HEK293 (cell line): Measurements from ENCODE around the gene TCERG1L.

Experiments used
- CTCF ChIA-PET: fragments of 350-600 bp; formaldehyde crosslinking; extraction: SDS; loops from one replicate; lab custom pipeline; 2021; ENCODE audit warnings: antibody characterized with exemption; lab: Yijun Ruan, JAX
- POLR2A ChIA-PET: fragments of 300-600 bp; formaldehyde crosslinking; extraction: SDS; loops from one replicate; lab custom pipeline; 2020; ENCODE audit warnings: antibody characterized with exemption, inconsistent platforms; lab: Yijun Ruan, JAX
- H3K27ac ChIP-seq: fragments of 200-500 bp; sonication (Bioruptor generic); 2 replicates; pipeline ENCODE4 v1.5.1; 2014; ENCODE audit warnings: low read depth, low read length, control low read depth, inconsistent platforms; ENCODE audit errors: extremely low read depth
- H3K36me3 ChIP-seq, 2 experiments: fragments of 200-500 bp in 1 of 2; sonication (Bioruptor generic) in 1 of 2; 1 replicate in 1 of 2; 2 replicates in 1 of 2; pipeline ENCODE4 v1.5.1; 2014 to 2017; ENCODE audit warnings: inconsistent platforms in 2 of 2, low read length in 2 of 2; ENCODE audit not compliant: control insufficient read depth in 2 of 2, insufficient read depth in 1 of 2
- H3K4me1 ChIP-seq: fragments of 200-500 bp; sonication (Bioruptor generic); 2 replicates; pipeline ENCODE4 v1.5.1; 2014; ENCODE audit warnings: mild to moderate bottlenecking, low read length, inconsistent platforms; ENCODE audit not compliant: control insufficient read depth, insufficient read depth
- H3K4me3 ChIP-seq: 2 replicates; pipeline ENCODE4 v1.5.1; 2011; ENCODE audit warnings: low read depth, mild to moderate bottlenecking, control low read depth, low read length, moderate library complexity
- H3K9me3 ChIP-seq: fragments of 200-500 bp; sonication (Bioruptor generic); 2 replicates; pipeline ENCODE4 v1.5.1; 2014; ENCODE audit warnings: low read depth, low read length, inconsistent platforms; ENCODE audit not compliant: control insufficient read depth, insufficient read depth
- BCL11A ChIP-seq: fragments of 450-650 bp; formaldehyde crosslinking; IDR thresholded peaks from 2 replicates; pipeline ENCODE4 v1.5.1; 2016; ENCODE audit warnings: low read depth, missing biosample characterization, missing genetic modification characterization
- EGR2 ChIP-seq: fragments of 450-650 bp; formaldehyde crosslinking; IDR thresholded peaks from 2 replicates; pipeline ENCODE4 v1.5.1; 2016; ENCODE audit warnings: low read depth, missing biosample characterization, missing genetic modification characterization
- HOXA7 ChIP-seq: sonication (generic); formaldehyde crosslinking; IDR thresholded peaks from 2 replicates; pipeline ENCODE4 v1.8.1; 2022; ENCODE audit warnings: missing genetic modification reagents, borderline replicate concordance
- KLF16 ChIP-seq: fragments of 450-650 bp; formaldehyde crosslinking; IDR thresholded peaks from 2 replicates; pipeline ENCODE4 v1.5.1; 2017; ENCODE audit warnings: missing biosample characterization, missing genetic modification characterization
- KLF7 ChIP-seq: fragments of 450-650 bp; formaldehyde crosslinking; IDR thresholded peaks from 2 replicates; pipeline ENCODE4 v1.5.1; 2016; ENCODE audit warnings: missing biosample characterization, missing genetic modification characterization, borderline replicate concordance
- MZF1 ChIP-seq: fragments of 450-650 bp; formaldehyde crosslinking; IDR thresholded peaks from 2 replicates; pipeline ENCODE4 v1.5.1; 2017; ENCODE audit warnings: missing biosample characterization, missing genetic modification characterization, borderline replicate concordance
- OVOL3 ChIP-seq: fragments of 450-650 bp; formaldehyde crosslinking; IDR thresholded peaks from 2 replicates; pipeline ENCODE4 v1.5.1; 2016; ENCODE audit warnings: missing biosample characterization, missing genetic modification characterization
- PRDM4 ChIP-seq: fragments of 450-650 bp; formaldehyde crosslinking; IDR thresholded peaks from 2 replicates; pipeline ENCODE4 v1.5.1; 2017; ENCODE audit warnings: missing biosample characterization, missing genetic modification characterization
- TRIM28 ChIP-seq: IDR thresholded peaks from 2 replicates; pipeline ENCODE4 v1.6.1; 2011; ENCODE audit warnings: low read length, control low read depth, borderline replicate concordance
- ZBTB17 ChIP-seq: fragments of 450-650 bp; formaldehyde crosslinking; IDR thresholded peaks from 2 replicates; pipeline ENCODE4 v1.5.1; 2016; ENCODE audit warnings: missing biosample characterization, missing genetic modification characterization
- ZBTB26 ChIP-seq: fragments of 450-650 bp; formaldehyde crosslinking; optimal IDR thresholded peaks from 2 replicates; pipeline ENCODE3; 2016; ENCODE audit warnings: missing biosample characterization, mild to moderate bottlenecking, missing genetic modification characterization
- ZNF10 ChIP-seq: fragments of 450-650 bp; formaldehyde crosslinking; IDR thresholded peaks from 2 replicates; pipeline ENCODE4 v1.5.1; 2017; ENCODE audit warnings: missing biosample characterization, missing genetic modification characterization
- ZNF132 ChIP-seq: fragments of 450-650 bp; formaldehyde crosslinking; IDR thresholded peaks from 2 replicates; pipeline ENCODE4 v1.5.1; 2017; ENCODE audit warnings: missing biosample characterization, missing genetic modification characterization, borderline replicate concordance
- ZNF23 ChIP-seq: fragments of 450-650 bp; formaldehyde crosslinking; IDR thresholded peaks from 2 replicates; pipeline ENCODE4 v1.5.1; 2016; ENCODE audit warnings: missing biosample characterization, missing genetic modification characterization, borderline replicate concordance
- ZNF292 ChIP-seq: fragments of 450-650 bp; formaldehyde crosslinking; IDR thresholded peaks from 2 replicates; pipeline ENCODE4 v1.5.1; 2016; ENCODE audit warnings: low read depth, missing biosample characterization, missing genetic modification characterization, borderline replicate concordance
- ZNF324 ChIP-seq: fragments of 450-650 bp; formaldehyde crosslinking; IDR thresholded peaks from 2 replicates; pipeline ENCODE4 v1.5.1; 2016; ENCODE audit warnings: missing biosample characterization, missing genetic modification characterization
- ZNF48 ChIP-seq: fragments of 450-650 bp; formaldehyde crosslinking; IDR thresholded peaks from 2 replicates; pipeline ENCODE4 v1.5.1; 2016; ENCODE audit warnings: missing biosample characterization, missing genetic modification characterization
- ZNF488 ChIP-seq: fragments of 450-650 bp; formaldehyde crosslinking; IDR thresholded peaks from 2 replicates; pipeline ENCODE4 v1.5.1; 2016; ENCODE audit warnings: missing biosample characterization, missing genetic modification characterization
- ZNF549 ChIP-seq: fragments of 450-650 bp; IDR thresholded peaks from 2 replicates; pipeline ENCODE4 v1.5.1; 2018; ENCODE audit warnings: missing biosample characterization, missing genetic modification characterization, mild to moderate bottlenecking, inconsistent platforms, moderate library complexity
- ZNF585B ChIP-seq: fragments of 450-650 bp; formaldehyde crosslinking; IDR thresholded peaks from 2 replicates; pipeline ENCODE4 v1.5.1; 2016; ENCODE audit warnings: missing biosample characterization, missing genetic modification characterization
- ZNF645 ChIP-seq: fragments of 450-650 bp; formaldehyde crosslinking; IDR thresholded peaks from 2 replicates; pipeline ENCODE4; 2016; ENCODE audit warnings: missing biosample characterization, missing genetic modification characterization
- ZSCAN16 ChIP-seq: fragments of 450-650 bp; formaldehyde crosslinking; IDR thresholded peaks from 2 replicates; pipeline ENCODE4 v1.5.1; 2016; ENCODE audit warnings: missing biosample characterization, missing genetic modification characterization

Gene TCERG1L

GRCh38 chr10:131318291-131318690 is 6.8 kb upstream of the TCERG1L start:
- no peak for TF ChIP-seq OVOL3 (tag by site-specific recombination)
- no peak for TF ChIP-seq ZNF324
- TF ChIP-seq ZNF585B (tag by site-specific recombination), result no peak
- no peak for TF ChIP-seq ZBTB26 (tag by site-specific recombination)
- no peak for TF ChIP-seq ZNF292
- TF ChIP-seq ZNF10 (tag by site-specific recombination), result no peak
- no peak for TF ChIP-seq ZNF23
- no peak for TF ChIP-seq TRIM28
- no peak for TF ChIP-seq HOXA7 (CRISPR knock-in tag)
- POLR2A ChIA-PET, result no interaction called here
- Histone ChIP-seq H3K4me3 (no peak overlapping the region), H3K4me1 (no peaks in the 10 kb centered on the region), H3K27ac (no peak overlapping the region), H3K9me3 (no peaks in the 10 kb centered on the region), H3K36me3 (no peaks in the 10 kb centered on the region)
- CTCF ChIA-PET, result interaction anchor here (0.7 kb wide), 1 partner anchor 518 kb away, joined by 3 read pairs; no protein-coding TSS in a partner anchor

GRCh38 chr10:131316321-131317075 is 5.0 kb upstream of the TCERG1L start:
- Histone ChIP-seq H3K4me3 (no peak overlapping the region), H3K9me3 (no peaks in the 10 kb centered on the region), H3K27ac (no peak overlapping the region), H3K4me1 (no peaks in the 10 kb centered on the region), H3K36me3 (no peaks in the 10 kb centered on the region)
- POLR2A ChIA-PET, result no interaction called here
- TF ChIP-seq ZNF645 (tag by site-specific recombination) (no peak), PRDM4 (tag by site-specific recombination) (no peak), ZNF132 (tag by site-specific recombination) (no peak), ZNF549 (no peak)
- CTCF ChIA-PET, result no interaction called here

GRCh38 chr10:131315344-131315743 is 3.8 kb upstream of the TCERG1L start:
- CTCF ChIA-PET, result no interaction called here
- Histone ChIP-seq H3K4me1 (no peaks in the 10 kb centered on the region), H3K9me3 (no peaks in the 10 kb centered on the region), H3K4me3 (no peak overlapping the region), H3K36me3 (no peaks in the 10 kb centered on the region), H3K27ac (no peak overlapping the region)
- no peak for TF ChIP-seq ZNF48 (tag by site-specific recombination)
- POLR2A ChIA-PET, result no interaction called here

- ChIA-PET CTCF (no interaction called here), POLR2A (no interaction called here)
- Histone ChIP-seq H3K36me3 (no peaks in the 10 kb centered on the region), H3K9me3 (no peaks in the 10 kb centered on the region), H3K4me1 (no peaks in the 10 kb centered on the region), H3K27ac (no peak overlapping the region), H3K4me3 (no peak overlapping the region)
- TF ChIP-seq ZSCAN16 (tag by site-specific recombination) (no peak), BCL11A (tag by site-specific recombination) (no peak), MZF1 (tag by site-specific recombination) (no peak), KLF16 (tag by site-specific recombination) (no peak), ZBTB17 (no peak), ZNF488 (tag by site-specific recombination) (no peak), ZBTB26 (tag by site-specific recombination) (no peak), EGR2 (tag by site-specific recombination) (no peak), KLF7 (tag by site-specific recombination) (no peak)
Measured at GRCh38 chr10:131314799-131315198, 3.3 kb upstream of the TCERG1L start.
